Adipose tissue (tissue), 3 donors: ENCODE data around the gene VSX1. TPM values are rescaled to one million over a fixed set of nuclear protein-coding genes. Genes with fewer than 3 reads are reported as not detected.

Source experiments
- H3K27ac ChIP-seq: one replicate; pipeline ENCODE4 v1.5.1; 2013; ENCODE audit warnings: low read depth, low read length
- WGBS, 3 donors: extraction: QIAGEN DNeasy Blood & Tissue Kit; methylation state at CpG; one replicate each; pipeline ENCODE4 v1.1.7; 2013; 5-methylcytosine and 5-hydroxymethylcytosine counted together
- polyA plus RNA-seq, 3 donors: library from polyadenylated mRNA; stranded (reverse); fragments of 200-250 nt; gene quantifications; one replicate each; pipeline ENCODE4 v1.2.3, GENCODE V29; 2013
- donor health status: healthy with polysubstance abuse.
- donor health status: Bipolar disorder and iron deficiency.
- donor health status: healthy.

Gene VSX1
- polyA plus RNA-seq, 3 donors: 0.24 TPM; not detected in 2

GRCh38 chr20:25089662-25090061 lies 7.7 kb upstream of the VSX1 start:
- WGBS, 3 donors: 89 to 94% (median 89%) methylated on average over 12 of the region's 12 CpGs
- H3K27ac ChIP-seq: no peak overlapping the region

- no peak overlapping the region for H3K27ac ChIP-seq
Measured at GRCh38 chr20:25089096-25089495, 7.2 kb upstream of the VSX1 start.

DNA sequence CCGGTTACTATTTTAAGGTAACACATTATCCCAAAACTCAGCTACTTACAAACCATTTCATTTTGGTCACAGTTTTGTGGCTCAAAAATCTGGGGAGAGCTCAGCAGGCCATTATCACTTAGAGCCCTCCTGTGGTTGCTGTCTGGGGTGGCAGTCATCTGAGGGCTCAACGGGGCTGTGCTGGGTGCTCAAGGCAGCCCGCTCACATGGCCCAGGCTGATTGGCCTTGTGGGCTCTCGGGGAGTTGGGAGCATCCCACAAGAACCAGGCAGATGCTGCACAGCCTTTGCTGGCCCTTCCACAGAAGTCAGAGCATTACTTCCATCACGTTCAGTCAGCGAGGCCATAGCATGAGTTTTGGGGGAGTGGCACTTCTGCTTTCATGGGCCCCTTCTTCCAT lies 6.3 kb upstream of the VSX1 start:
- H3K27ac ChIP-seq: no peak overlapping the region
- WGBS, 3 donors: 71 to 84% (median 73%) methylated on average over 6 of the region's 6 CpGs

DNA sequence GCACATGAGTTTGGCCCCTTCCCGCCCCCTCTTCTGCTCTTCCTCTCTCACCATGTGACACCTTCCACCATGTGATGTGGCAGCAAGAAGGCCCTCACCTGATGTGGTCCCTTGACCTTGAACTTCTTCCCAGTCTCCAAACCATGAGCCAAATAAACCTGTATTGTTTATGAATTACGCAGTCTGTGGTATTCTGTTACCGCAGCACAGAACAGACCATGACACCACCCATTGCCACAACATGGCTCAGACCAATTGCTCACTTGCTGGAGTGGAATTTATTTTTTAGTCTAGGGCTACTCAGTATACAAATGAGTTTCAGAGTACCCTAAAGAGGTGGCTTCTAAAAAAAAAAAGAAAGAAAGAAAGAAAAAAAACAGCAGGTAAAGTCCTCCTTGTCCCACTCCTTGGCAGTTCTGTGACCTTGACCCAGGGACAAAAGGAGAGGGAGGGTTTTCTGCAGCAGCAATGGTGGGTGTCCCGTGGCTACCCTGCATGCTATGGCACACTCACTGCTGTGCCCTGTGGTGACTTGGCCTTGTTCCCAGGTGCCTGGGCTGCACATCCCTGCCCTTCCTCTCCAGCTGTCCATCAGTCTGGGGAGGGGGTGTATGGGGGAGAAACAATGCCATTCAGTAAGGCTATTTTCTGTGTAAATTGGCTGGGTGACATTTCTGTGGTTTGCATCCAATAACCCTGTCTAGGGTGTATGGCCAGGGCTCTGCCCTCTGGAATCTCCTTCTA lies 5.4 kb upstream of the VSX1 start:
- 85 to 86% (median 86%) methylated on average over 4 of the region's 4 CpGs for WGBS, 3 donors
- no peak overlapping the region for H3K27ac ChIP-seq

GRCh38 chr20:25085756-25086495 lies 4.0 kb upstream of the VSX1 start:
- 70 to 87% (median 75%) methylated on average over 10 of the region's 10 CpGs for WGBS, 3 donors
- H3K27ac ChIP-seq: no peak overlapping the region

GRCh38 chr20:25084626-25085187 lies 2.8 kb upstream of the VSX1 start:
- no peak overlapping the region for H3K27ac ChIP-seq
- 4 to 5% (median 4%) methylated on average over 36 of the region's 36 CpGs for WGBS, 3 donors

- 5 to 8% (median 6%) methylated on average over 53 to 54 of the region's 54 CpGs for WGBS, 3 donors
- H3K27ac ChIP-seq: no peak overlapping the region
Measured at GRCh38 chr20:25083773-25084625, 2.1 kb upstream of the VSX1 start.

- 5 to 6% (median 6%) methylated on average over 40 to 44 of the region's 44 CpGs for WGBS, 3 donors
- H3K27ac ChIP-seq: no peak overlapping the region
Measured at GRCh38 chr20:25083141-25083772, 1.3 kb upstream of the VSX1 start.

DNA sequence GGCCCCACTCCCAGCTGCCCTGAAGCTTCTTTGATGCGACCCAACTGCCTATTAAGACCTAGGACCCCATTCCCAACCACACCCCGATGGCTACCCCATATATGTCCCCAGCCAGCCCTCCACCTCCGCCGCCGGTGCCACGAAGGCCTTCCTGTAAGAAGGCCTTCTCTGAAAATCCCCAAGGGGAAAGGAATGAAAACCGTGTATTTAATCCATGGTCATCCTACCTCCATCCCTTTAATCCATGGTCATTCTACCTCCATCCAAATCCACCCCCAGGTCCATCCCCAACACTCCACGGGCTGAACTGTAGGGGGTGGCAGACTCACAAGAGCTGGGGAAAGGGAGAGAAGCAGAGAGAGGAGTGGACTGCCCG lies 545 bp upstream of the VSX1 start:
- 14 to 30% (median 20%) methylated on average over 9 of the region's 9 CpGs for WGBS, 3 donors
- H3K27ac ChIP-seq: no peak overlapping the region

- H3K27ac ChIP-seq: no peak overlapping the region
- 4 to 7% (median 4%) methylated on average over 53 to 54 of the region's 54 CpGs for WGBS, 3 donors
Measured at GRCh38 chr20:25081065-25081729, 744 bp downstream of the VSX1 start.

- H3K27ac ChIP-seq: no peak overlapping the region
- WGBS, 3 donors: 68 to 82% (median 74%) methylated on average over 4 of the region's 4 CpGs
Measured at GRCh38 chr20:25079171-25079570, 2.8 kb downstream of the VSX1 start.

DNA sequence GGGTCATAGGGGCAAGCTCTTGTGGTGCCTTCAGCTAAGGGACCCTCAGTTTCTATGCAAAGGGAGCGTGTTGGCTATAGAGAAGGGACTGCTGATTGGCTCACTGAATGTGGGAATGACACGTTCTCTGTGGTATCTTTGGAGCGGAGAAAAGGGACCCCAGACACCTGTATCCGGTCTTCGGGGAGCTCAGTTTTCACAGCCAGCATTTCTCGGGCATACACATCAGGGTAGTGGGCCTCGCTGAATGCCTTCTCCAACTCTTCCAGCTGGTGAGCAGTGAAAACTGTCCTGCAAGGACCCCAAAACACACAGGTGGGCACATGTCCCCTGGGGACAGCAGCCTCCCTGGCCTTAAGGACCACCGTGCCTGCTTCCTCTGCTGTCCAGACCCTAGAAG lies 3.3 kb downstream of the VSX1 start:
- no peak overlapping the region for H3K27ac ChIP-seq
- 77 to 87% (median 80%) methylated on average over 8 of the region's 8 CpGs for WGBS, 3 donors

GRCh38 chr20:25077610-25078169 lies 4.3 kb downstream of the VSX1 start:
- H3K27ac ChIP-seq: no peak overlapping the region
- 4 to 5% (median 4%) methylated on average over 37 to 38 of the region's 38 CpGs for WGBS, 3 donors

GRCh38 chr20:25076731-25077609 lies 5.0 kb downstream of the VSX1 start:
- WGBS, 3 donors: 30 to 39% (median 31%) methylated on average over 14 of the region's 14 CpGs
- no peak overlapping the region for H3K27ac ChIP-seq

- 59 to 91% (median 75%) methylated on average over 2 of the region's 2 CpGs for WGBS, 3 donors
- no peak overlapping the region for H3K27ac ChIP-seq
Measured at GRCh38 chr20:25076201-25076600, 5.7 kb downstream of the VSX1 start.

- WGBS, 3 donors: 76 to 80% (median 79%) methylated on average over 9 of the region's 9 CpGs
- H3K27ac ChIP-seq: no peak overlapping the region
Measured at GRCh38 chr20:25073544-25073943, 8.4 kb downstream of the VSX1 start.
